ENCODE measurements around the gene C19orf12. TPM values are rescaled to one million over a fixed set of nuclear protein-coding genes. Genes with fewer than 3 reads are reported as not detected.

The C19orf12 gene
- total RNA-seq, 1 donor from 2014 or later = 40.2 TPM

DNA sequence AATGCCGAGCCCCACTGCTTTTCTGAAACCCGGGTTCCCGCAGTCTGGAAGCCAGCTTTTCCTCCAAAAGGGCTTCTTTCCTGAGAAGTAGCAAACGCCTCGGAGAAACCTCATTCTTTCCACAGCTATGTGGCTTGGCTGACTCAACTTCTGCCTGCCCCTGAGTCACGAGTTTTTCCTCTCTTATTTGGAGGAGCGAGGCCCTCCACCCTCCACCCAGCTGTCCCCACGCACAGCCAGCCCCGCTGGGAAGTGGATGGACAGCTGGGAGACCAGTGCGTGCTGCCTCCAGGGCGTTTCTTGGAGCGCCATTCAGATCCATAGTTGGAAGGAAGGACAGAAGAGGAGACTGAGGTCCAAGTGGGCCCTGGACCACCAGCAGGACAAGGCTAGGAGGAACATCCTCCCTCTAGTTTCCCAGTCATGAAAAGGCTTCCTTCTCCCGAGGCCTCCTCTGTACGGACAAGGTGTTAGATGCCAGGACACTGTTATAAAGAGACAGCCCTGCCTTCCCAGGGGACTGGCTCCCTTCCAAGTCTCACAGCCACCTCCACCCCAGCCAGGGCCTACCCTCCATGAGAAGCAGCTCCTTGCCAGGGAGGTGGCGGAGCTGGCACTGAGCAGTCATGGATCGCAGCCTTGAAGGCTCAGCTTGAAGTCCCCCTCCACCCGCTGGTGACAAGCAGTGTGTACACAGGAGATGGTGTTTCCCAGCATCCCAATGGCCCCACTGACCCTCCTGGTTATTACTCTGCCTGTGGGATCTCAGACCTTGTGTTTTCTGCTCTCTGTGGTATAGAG is 52.3 kb downstream of the C19orf12 start:
- DNase-seq = peak; percentile 67

DNA sequence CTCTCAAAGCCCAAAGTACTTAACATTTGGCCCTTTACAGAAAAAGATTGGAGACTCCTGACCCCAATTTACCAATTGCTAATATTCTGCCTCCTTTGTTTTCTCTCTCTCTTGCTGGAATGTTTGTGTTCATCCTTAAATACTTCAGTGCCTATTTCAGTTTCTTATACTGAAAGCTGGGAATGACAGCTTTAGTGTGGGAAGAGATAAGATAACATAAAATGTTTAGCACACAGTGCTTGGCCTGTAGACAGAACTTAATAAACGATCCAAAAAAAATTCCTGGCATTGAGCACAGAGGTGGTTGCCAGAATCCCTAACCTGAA is 52.8 kb downstream of the C19orf12 start:
- no peak for DNase-seq

DNA sequence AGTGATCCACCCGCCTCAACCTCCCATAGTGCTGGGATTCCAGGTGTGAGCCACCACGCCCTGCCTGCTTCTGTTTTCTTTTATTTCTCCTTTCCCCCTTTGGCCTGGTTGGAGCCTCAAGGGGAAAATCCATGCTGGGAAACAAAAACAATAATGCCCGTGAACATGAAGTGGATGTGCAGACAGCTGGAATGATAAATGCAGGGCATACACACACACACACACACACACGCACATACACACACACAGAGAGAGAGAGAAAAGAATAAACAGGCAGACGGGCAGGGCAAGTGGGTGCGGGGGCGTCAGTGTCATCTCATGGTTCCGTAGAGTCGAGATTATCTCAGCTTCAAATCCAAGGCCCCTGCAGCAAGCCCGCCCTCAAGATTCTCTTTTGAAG is 54.2 kb downstream of the C19orf12 start:
- DNase-seq = no peak

DNA sequence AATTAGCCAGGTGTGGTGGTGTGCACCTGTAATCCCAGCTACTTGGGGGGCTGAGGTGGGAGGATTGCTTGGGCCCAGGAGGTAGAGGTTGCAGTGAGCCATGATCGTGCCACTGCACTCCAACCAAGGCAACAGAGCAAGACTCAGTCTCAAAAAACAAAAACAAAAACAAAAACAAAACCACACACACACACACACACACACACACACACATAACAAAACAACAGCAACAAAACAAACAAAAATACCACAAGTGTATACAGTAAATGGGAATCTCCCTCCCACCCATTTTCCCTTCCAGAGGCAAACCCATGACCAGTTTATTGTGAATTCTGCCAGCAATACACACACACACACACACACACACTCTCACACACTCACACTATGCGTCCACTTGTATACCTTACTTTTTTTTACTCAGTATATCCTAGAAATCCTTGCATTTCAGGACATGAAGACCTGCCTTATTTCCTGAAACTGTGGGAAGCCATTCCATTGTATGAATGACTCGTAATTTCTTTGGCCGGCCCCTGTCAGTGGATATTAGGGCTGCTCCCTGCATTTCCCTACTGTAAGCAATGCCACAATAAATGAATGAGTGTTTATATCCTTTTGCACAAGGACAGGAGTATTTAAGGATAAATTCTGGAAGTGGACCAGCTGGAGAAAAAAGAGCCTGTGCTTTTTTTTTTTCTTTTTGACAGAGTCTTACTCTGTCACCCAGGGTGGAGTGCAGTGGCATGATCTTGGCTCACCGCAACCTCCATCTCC is 56.7 kb downstream of the C19orf12 start:
- DNase-seq = no peak

DNA sequence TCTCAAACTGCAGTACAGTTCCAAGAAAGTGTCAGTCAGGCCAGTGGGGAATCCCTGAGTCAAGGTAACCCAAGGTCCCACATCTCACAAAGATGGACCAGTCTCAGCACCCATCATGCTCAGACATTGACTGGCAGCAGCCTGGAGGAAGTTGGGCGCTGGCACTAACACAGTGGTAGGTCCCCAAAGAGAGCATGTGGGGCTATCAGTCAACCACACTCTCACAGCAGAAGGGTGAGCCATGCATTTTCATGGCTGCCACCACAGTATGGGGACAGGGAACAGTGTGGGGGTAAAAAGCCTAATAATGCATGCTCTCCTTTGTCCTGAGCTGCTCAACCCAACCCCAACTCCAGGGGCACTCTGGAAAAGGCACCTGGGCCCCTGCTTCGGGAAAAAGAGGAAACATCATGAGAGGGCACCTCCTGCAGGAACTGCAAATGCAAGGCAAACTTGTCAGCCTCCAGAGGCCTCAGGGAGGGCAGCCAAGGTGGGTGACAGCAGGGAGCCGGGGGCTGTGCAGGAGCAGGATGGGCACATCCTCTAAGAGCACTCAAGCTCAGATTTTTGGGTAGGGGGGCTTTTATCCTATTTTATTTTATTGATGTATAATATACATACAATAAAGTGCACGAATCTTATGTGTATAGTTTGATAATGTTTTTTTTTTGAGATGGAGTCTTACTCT is 59.3 kb downstream of the C19orf12 start:
- no peak for DNase-seq

DNA sequence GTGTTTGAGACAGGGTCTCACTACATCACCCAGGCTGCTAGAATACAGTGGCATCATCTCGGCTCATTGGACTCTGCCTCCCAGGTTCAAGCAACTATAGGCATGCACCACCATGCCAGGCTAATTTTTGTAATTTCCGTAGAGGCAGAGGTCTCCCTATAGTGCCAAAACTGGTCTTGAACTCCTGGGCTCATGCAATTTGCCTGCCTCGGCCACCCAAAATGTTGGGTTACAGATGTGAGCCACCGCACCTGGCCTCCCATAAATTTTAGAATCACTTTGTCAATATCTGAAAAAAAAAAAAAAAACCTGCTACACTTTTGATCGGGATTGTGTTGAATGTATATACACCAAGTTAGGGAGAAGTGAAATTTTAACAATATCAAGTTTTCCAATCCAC is 61.7 kb downstream of the C19orf12 start:
- DNase-seq = no peak

DNA sequence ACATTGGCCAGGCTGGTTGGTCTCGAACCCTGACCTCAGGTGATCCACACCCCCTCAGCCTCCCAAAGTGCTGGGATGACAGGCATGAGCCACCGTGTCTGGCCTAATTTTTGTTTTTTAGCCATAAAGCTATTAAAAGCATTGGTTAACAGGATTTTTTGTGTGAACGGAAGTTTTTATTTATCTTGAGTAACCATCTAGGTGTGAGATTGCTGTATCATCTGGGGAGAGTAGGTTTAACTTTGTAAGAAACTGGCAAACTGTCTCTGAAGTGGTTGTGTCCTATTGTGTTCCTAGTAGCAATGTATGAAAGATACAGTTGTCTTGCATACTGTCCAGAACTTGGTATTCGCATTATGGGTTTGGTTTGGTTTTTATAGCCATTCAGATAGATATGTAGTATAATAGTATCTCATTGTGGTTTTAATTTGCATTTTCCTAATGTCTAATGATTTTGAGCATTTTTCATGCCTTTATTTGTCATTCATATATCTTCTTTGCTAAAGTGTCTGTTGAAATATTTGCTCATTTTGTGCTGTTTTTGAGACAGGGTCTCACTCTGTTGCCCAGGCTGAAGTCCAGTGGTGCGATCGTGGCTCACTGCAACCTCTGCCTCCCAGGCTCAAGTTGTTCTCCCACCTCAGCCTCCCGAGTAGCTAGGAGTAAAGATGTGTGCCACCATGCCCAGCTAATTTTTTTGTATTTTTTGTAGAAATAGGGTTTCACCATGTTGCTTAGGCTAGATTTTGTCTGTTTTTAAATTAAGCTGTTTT is 63.3 kb downstream of the C19orf12 start:
- DNase-seq = no peak

DNA sequence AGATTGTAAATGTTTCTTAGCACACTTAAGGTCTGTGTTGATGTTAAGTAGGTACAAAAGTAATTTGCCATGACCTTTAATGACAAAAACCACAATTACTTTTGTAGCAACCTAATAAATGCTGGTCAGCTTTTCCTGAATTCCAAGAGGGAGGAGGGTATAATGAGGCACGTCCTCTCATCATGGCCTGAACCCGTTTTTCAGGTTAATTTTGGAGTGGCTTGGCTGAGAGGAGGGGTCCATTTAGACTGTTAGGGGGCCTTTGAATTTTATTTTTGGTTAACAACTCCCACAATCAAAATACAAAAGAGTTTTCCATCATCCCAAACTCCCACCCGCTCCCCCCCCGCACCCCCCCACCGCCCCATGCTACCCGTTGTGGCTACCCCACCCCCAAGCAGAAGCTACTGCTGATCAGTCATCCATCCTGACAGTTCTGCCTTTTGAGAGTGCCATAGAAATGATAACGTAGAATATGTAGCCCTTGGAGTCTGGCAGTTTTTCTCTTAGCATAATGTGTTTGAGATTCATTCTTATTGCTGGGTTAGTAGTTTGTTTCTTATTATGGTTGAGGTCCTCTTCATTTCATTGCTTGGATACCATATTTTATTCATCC is 64.2 kb downstream of the C19orf12 start:
- DNase-seq = no peak

Other genes starting within 250 kb of the C19orf12 start
- gene VSTM2B, start 189.3 kb downstream of the C19orf12 start, total RNA-seq = 12.3 TPM
- gene POP4, start 109.0 kb downstream of the C19orf12 start, total RNA-seq = 37.7 TPM
- 1.9 TPM for gene PLEKHF1, start 49.8 kb downstream of the C19orf12 start, total RNA-seq
- gene CCNE1, start 96.7 kb upstream of the C19orf12 start, total RNA-seq = 1.1 TPM
- 90.8 TPM for gene URI1, start 227.0 kb upstream of the C19orf12 start, total RNA-seq

Data from occipital lobe (tissue), 2 donors.